Panc1 (cell line): ENCODE results near the gene CAAP1.

Experiments
- CTCF ChIP-seq: fragments of 450-650 bp; IDR thresholded peaks from 2 replicates; pipeline ENCODE4 v1.5.1; 2017; ENCODE audit warnings: mild to moderate bottlenecking
- POLR2AphosphoS5 ChIP-seq: IDR thresholded peaks from 2 replicates; pipeline ENCODE4 v1.6.1; 2012; ENCODE audit warnings: mild to moderate bottlenecking, low read depth, low read length, moderate library complexity
- SIN3A ChIP-seq: IDR thresholded peaks from 2 replicates; pipeline ENCODE4 v1.6.1; 2012; ENCODE audit warnings: low read depth, mild to moderate bottlenecking, low read length, moderate library complexity, borderline replicate concordance; ENCODE audit not compliant: insufficient read depth
- TCF7L2 ChIP-seq: IDR thresholded peaks from 2 replicates; pipeline ENCODE4 v1.6.1; 2011; ENCODE audit warnings: mild to moderate bottlenecking, low read depth, low read length, inconsistent platforms

- TF ChIP-seq CTCF, result no peak
- TF ChIP-seq POLR2AphosphoS5, result no peak
- no peak for TF ChIP-seq TCF7L2
- TF ChIP-seq SIN3A, result no peak
These were observed 41.6 kb downstream of the CAAP1 start for GRCh38 chr9:26850995-26851394.
